K562 (cell line): Measurements from ENCODE around the gene CLTB. TPM values are rescaled to one million over a fixed set of nuclear protein-coding genes. Genes with fewer than 3 reads are reported as not detected.

Experiments used
- ATAC-seq: fragments of 200-7000 bp; cut with Tn5 transposase; 3 replicates; pipeline ENCODE4 v1.9.1; 2020; ENCODE audit warnings: moderate library complexity
- BruUV-seq: library from RNA; stranded (reverse); fragments of 400-500 nt; replicated peaks from 2 replicates; lab custom pipeline; 2021; lab: Mats Ljungman, UMichigan
- CTCF ChIA-PET: fragments of 300-600 bp; formaldehyde crosslinking; extraction: SDS; loops from one replicate; lab custom pipeline; 2021; ENCODE audit warnings: low intra/inter-chr PET ratio; lab: Yijun Ruan, JAX
- POLR2A ChIA-PET: fragments of 300-600, 350-650 bp; sonication (Branson Sonifier 250); formaldehyde crosslinking; extraction: SDS; loops from one replicate; lab custom pipeline; 2021; ENCODE audit warnings: antibody characterized with exemption, inconsistent platforms; lab: Yijun Ruan, JAX
- DNase-seq, 4 experiments: peaks; one replicate each; pipeline versions ENCODE4 v3.0.0 to v3.0.0-alpha.2; 2011 to 2018; ENCODE audit warnings: low spot score in 3 of 4, mixed read lengths in 3 of 4; ENCODE audit errors: extremely low read depth in 1 of 4
- FAIRE-seq: peaks from 2 replicates; lab custom pipeline; 2011; peaks lifted over from hg19 to GRCh38; lab: Jason Lieb, UNC
- H2AFZ ChIP-seq: 2 replicates; pipeline ENCODE4 v1.6.0; 2011; ENCODE audit warnings: low read depth, low read length, control low read depth, inconsistent platforms
- H3K27ac ChIP-seq: fragments of 200-600 bp; 3 replicates; pipeline ENCODE4 v1.8.0; 2011; ENCODE audit warnings: low read depth, mild to moderate bottlenecking, control low read depth, inconsistent platforms, low read length, moderate library complexity, mixed read lengths; ENCODE audit errors: extremely low read depth
- H3K27me3 ChIP-seq, 2 experiments: fragments of 300-600 bp in 1 of 2; 2 replicates in 1 of 2; 3 replicates in 1 of 2; pipeline versions ENCODE4 v1.6.0 to v1.8.0; 2011; ENCODE audit warnings: inconsistent platforms in 2 of 2, low read length in 2 of 2, mild to moderate bottlenecking in 1 of 2, mixed read lengths in 1 of 2, moderate library complexity in 1 of 2; ENCODE audit not compliant: control insufficient read depth in 2 of 2, insufficient read depth in 2 of 2
- H3K36me3 ChIP-seq: fragments of 300-600 bp; 3 replicates; pipeline ENCODE4 v1.8.0; 2011; ENCODE audit warnings: mild to moderate bottlenecking, low read length, inconsistent platforms; ENCODE audit not compliant: control insufficient read depth, insufficient read depth
- H3K4me1 ChIP-seq, 2 experiments: fragments of 200-600 bp in 1 of 2; replicated peaks in 1 of 2; 2 replicates in 1 of 2; 3 replicates in 1 of 2; pipeline versions ENCODE4 v1.5.1 to v1.8.0; 2011; ENCODE audit warnings: inconsistent platforms in 2 of 2, low read length in 2 of 2, mild to moderate bottlenecking in 1 of 2, mixed read lengths in 1 of 2, moderate library complexity in 1 of 2; ENCODE audit not compliant: control insufficient read depth in 2 of 2, insufficient read depth in 2 of 2
- H3K4me2 ChIP-seq: 2 replicates; pipeline ENCODE4 v1.6.1; 2011; ENCODE audit warnings: low read length, control low read depth, inconsistent platforms, mixed read lengths; ENCODE audit not compliant: insufficient read depth
- H3K4me3 ChIP-seq: fragments of 200-600 bp; sonication (generic), shearing (Covaris generic); 2 replicates; pipeline ENCODE4 v1.5.1; 2016; ENCODE audit warnings: control low read depth, inconsistent platforms
- H3K79me2 ChIP-seq: fragments of 200-600 bp; 3 replicates; pipeline ENCODE4 v1.8.0; 2011; ENCODE audit warnings: low read length, inconsistent platforms; ENCODE audit not compliant: control insufficient read depth, insufficient read depth
- H3K9ac ChIP-seq, 2 experiments: 2 replicates each; pipeline versions ENCODE4 v1.6.0 to v1.6.1; 2011; ENCODE audit warnings: low read depth in 2 of 2, low read length in 2 of 2, control low read depth in 1 of 2, inconsistent platforms in 1 of 2, mild to moderate bottlenecking in 1 of 2, mixed read lengths in 1 of 2; ENCODE audit not compliant: insufficient read depth in 1 of 2
- H3K9me1 ChIP-seq: one replicate; pipeline ENCODE4 v1.6.0; 2011; ENCODE audit warnings: inconsistent platforms, mild to moderate bottlenecking, low read length, moderate library complexity; ENCODE audit not compliant: control insufficient read depth, insufficient read depth
- H3K9me3 ChIP-seq: replicated peaks from 2 replicates; pipeline ENCODE4 v1.5.1; 2011; ENCODE audit warnings: low read depth, low read length, inconsistent platforms; ENCODE audit not compliant: control insufficient read depth, insufficient read depth
- H4K20me1 ChIP-seq: replicated peaks from 2 replicates; pipeline ENCODE4 v1.6.1; 2011; ENCODE audit warnings: low read length, inconsistent platforms, mixed read lengths; ENCODE audit not compliant: control insufficient read depth, insufficient read depth
- CXXC5 ChIP-seq: fragments of 250-450 bp; sonication (Bioruptor Pico); IDR thresholded peaks from 2 replicates; pipeline ENCODE4 v1.8.0; 2022; ENCODE audit warnings: inconsistent platforms, mild to moderate bottlenecking, moderate library complexity
- FOXP1 ChIP-seq: sonication (generic); formaldehyde crosslinking; IDR thresholded peaks from 2 replicates; pipeline ENCODE4 v1.8.0; 2022; ENCODE audit warnings: mild to moderate bottlenecking, missing genetic modification reagents
- HDAC3 ChIP-seq: fragments of 450-650 bp; IDR thresholded peaks from 2 replicates; pipeline ENCODE4 v1.6.1; 2018; ENCODE audit warnings: borderline replicate concordance, mild to moderate bottlenecking, moderate library complexity; ENCODE audit not compliant: partially characterized antibody
- HNRNPL ChIP-seq: fragments of 200-400 bp; formaldehyde crosslinking; IDR thresholded peaks from 2 replicates; pipeline ENCODE4 v1.6.1; 2017; ENCODE audit warnings: low read depth, mild to moderate bottlenecking, low read length
- KAT8 ChIP-seq: fragments of 450-650 bp; IDR thresholded peaks from 2 replicates; pipeline ENCODE4 v1.6.1; 2016; ENCODE audit warnings: low read depth, mild to moderate bottlenecking
- LARP7 ChIP-seq: fragments of 450-650 bp; IDR thresholded peaks from 2 replicates; pipeline ENCODE4 v1.6.1; 2016
- NCOA1 ChIP-seq: fragments of 450-650 bp; IDR thresholded peaks from 2 replicates; pipeline ENCODE4 v1.6.1; 2016; ENCODE audit warnings: low read depth
- RBM15 ChIP-seq: fragments of 200-400 bp; formaldehyde crosslinking; IDR thresholded peaks from 2 replicates; pipeline ENCODE4 v1.6.1; 2018; ENCODE audit warnings: mild to moderate bottlenecking, low read length, moderate library complexity; ENCODE audit not compliant: insufficient read depth
- SP1 ChIP-seq: sonication (generic); formaldehyde crosslinking; IDR thresholded peaks from 2 replicates; pipeline ENCODE4 v1.8.1; 2022; ENCODE audit warnings: mild to moderate bottlenecking, missing genetic modification reagents
- TBP ChIP-seq: optimal IDR thresholded peaks from 2 replicates; pipeline ENCODE3; 2011; ENCODE audit warnings: low read depth, low read length, improper control_type of control experiment
- XRCC5 ChIP-seq: fragments of 200-400 bp; formaldehyde crosslinking; IDR thresholded peaks from 2 replicates; pipeline ENCODE4 v1.6.1; 2017; ENCODE audit warnings: low read depth, mild to moderate bottlenecking, low read length
- ZNF184 ChIP-seq: sonication (generic); formaldehyde crosslinking; IDR thresholded peaks from 2 replicates; pipeline ENCODE4 v1.5.0; 2020; ENCODE audit warnings: missing genetic modification reagents
- ZNF197 ChIP-seq: fragments of 200-800 bp; sonication (Bioruptor generic); IDR thresholded peaks from 2 replicates; pipeline ENCODE4 v1.6.1; 2016; ENCODE audit warnings: low read depth, missing genetic modification characterization, missing compliant biosample characterization
- ZNF24 ChIP-seq: fragments of 450-650 bp; IDR thresholded peaks from 2 replicates; pipeline ENCODE4 v1.6.1; 2016
- ZNF696 ChIP-seq: fragments of 250-450 bp; sonication (Bioruptor Pico); conservative IDR thresholded peaks from 2 replicates; pipeline ENCODE4 v1.4.0; 2020; ENCODE audit warnings: mild to moderate bottlenecking, moderate library complexity
- WGBS: fragments of 100-300 bp; shearing (Covaris generic); methylation state at CpG from one replicate; pipeline ENCODE4 v1.1.6; 2016; ENCODE audit warnings: low coverage, mixed read lengths; ENCODE audit not compliant: insufficient coverage; ENCODE audit errors: missing lambda C conversion rate; 5-methylcytosine and 5-hydroxymethylcytosine counted together
- in situ Hi-C: fragments of 300-500 bp; cut with MboI; formaldehyde crosslinking; loops from 4 replicates; pipeline ENCODE4 v1.15.0; 2018; ENCODE audit warnings: inconsistent platforms, mixed read lengths
- intact Hi-C: fragments of 100-400 bp; cut with micrococcal nuclease; formaldehyde crosslinking; loops from 2 replicates; pipeline ENCODE4 v1.14.2; 2022
- polyA plus RNA-seq, 8 experiments: library from polyadenylated mRNA; depleted of rRNA in 4 of 8; stranded (reverse) in 5 of 8; unstranded in 3 of 8; fragments of >200 nt; fragmentation: Nextera tagmentation in 2 of 8; fragmentation: Illumina TruSeq in 1 of 8; extraction: Ambion mirVana in 2 of 8; extraction: Trizol in 1 of 8; gene quantifications; 2 replicates each; pipeline versions ENCODE4 v1.2.1 to v1.2.3, GENCODE V29; 2011 to 2014; ENCODE audit warnings: inconsistent platforms in 1 of 8, missing spikeins in 1 of 8
- total RNA-seq, 7 experiments: library from RNA; depleted of rRNA in 6 of 7; stranded (reverse); fragments of >200 nt in 6 of 7; fragmentation: Illumina TruSeq in 2 of 7; extraction: Trizol in 2 of 7; gene quantifications; 2 replicates each; pipeline versions ENCODE4 v1.2.1 to v1.2.3, GENCODE V29; 2011 to 2021; ENCODE audit warnings: low replicate concordance in 1 of 7
- TF ChIP-seq, protein P1 (sequence below): sonication (generic); formaldehyde crosslinking; IDR thresholded peaks from 2 replicates; pipeline ENCODE4 v1.8.0; 2022; ENCODE audit warnings: mild to moderate bottlenecking, missing genetic modification reagents, borderline replicate concordance

CLTB gene
- total and polyA plus RNA-seq, 9 of the 15 experiments (the other 6 are each of a cell fraction or from before 2014, with no cell fraction given), result 1.8 to 117 (median 39.0) TPM

DNA sequence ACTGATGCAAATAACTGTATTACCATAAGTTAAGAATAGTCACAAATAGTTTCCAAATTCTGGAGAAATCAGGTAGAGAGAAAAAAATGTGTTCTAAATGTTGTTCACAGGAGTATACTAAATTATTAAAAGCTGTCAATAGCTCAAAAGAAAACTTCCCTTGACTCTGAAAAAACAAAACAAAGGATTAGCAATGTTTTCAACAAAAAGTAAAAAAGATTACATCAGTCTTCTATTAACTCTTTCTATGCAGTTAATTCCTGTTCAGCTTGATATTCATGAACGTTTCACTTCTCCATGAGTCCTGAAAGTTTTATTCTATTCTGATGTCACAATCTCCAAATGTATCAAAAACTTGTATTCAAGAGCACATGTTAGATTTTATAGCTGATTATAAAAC lies 9.5 kb upstream of the CLTB start:
- TF ChIP-seq HDAC3, result no peak
- no peak for TF ChIP-seq FOXP1 (CRISPR knock-in tag)
- peaks cover 2% of the 10 kb centered on the region; the same call in 1 of the 2 replicates for H3K9me3 ChIP-seq
- H3K36me3 ChIP-seq, result no peaks in the 10 kb centered on the region
- no peak overlapping the region for H2AFZ ChIP-seq
- in situ Hi-C loops (no loop called here), intact Hi-C loops (no loop called here)
- ATAC-seq, result no peak
- H3K4me2 ChIP-seq, result no peak overlapping the region
- no peaks in the 10 kb centered on the region for H3K79me2 ChIP-seq
- H3K9me1 ChIP-seq, result no peaks in the 10 kb centered on the region
- no peak for DNase-seq
- H3K27ac ChIP-seq, result no peak overlapping the region
- POLR2A ChIA-PET, result interaction anchor here (0.8 kb wide), 1 partner anchor 10 kb away, joined by 4 read pairs; the partner anchor contains the start of gene CLTB
- no peak for FAIRE-seq
- no peaks in the 10 kb centered on the region; a peak in 2 of 5 replicates for H3K4me1 ChIP-seq
- no peak overlapping the region for H3K9ac ChIP-seq
- no peaks in the 10 kb centered on the region for H4K20me1 ChIP-seq
- 14% methylated on average over 1 of the region's 1 CpG for WGBS
- BruUV-seq, result no TSS peak
- H3K4me3 ChIP-seq, result no peak overlapping the region
- CTCF ChIA-PET, result interaction anchor here (0.6 kb wide), 1 partner anchor 10 kb away, joined by 5 read pairs; the partner anchor contains the start of gene CLTB
- H3K27me3 ChIP-seq, result no peaks in the 10 kb centered on the region

DNA sequence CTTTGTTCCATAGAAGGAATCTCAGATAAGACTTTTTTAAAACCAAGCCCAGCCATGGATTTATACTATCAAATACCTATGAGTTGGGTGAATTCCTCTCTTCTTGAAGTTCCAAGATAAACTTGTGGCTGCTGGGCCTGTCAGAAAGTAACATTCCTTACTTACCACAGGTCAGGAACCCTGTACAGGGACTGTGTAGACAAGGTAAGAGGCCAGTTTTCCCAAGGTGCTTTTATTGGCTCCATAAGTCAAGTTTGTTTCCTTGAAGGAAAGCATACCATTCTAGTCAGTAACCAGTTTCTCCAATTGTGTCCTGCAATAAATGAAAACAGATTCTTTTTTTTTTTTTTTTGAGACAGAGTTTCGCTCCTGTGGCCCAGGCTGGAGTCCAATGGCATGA lies 8.8 kb upstream of the CLTB start:
- no peak overlapping the region for H3K27ac ChIP-seq
- peaks cover 5% of the 10 kb centered on the region for H3K9me3 ChIP-seq
- H4K20me1 ChIP-seq, result no peaks in the 10 kb centered on the region
- no peak overlapping the region for H3K4me2 ChIP-seq
- in situ Hi-C loops (no loop called here), intact Hi-C loops (no loop called here)
- no peak overlapping the region for H2AFZ ChIP-seq
- ATAC-seq (no peak), FAIRE-seq (no peak), DNase-seq (no peak)
- no peaks in the 10 kb centered on the region for H3K36me3 ChIP-seq
- H3K27me3 ChIP-seq, result no peaks in the 10 kb centered on the region
- no peaks in the 10 kb centered on the region; a peak in 2 of 5 replicates for H3K4me1 ChIP-seq
- ChIA-PET POLR2A (no interaction called here), CTCF (interaction anchor here (0.6 kb wide), 1 partner anchor 9 kb away, joined by 5 read pairs; the partner anchor contains the start of gene CLTB)
- no peak overlapping the region for H3K4me3 ChIP-seq
- H3K79me2 ChIP-seq, result no peaks in the 10 kb centered on the region
- H3K9ac ChIP-seq, result no peak overlapping the region
- H3K9me1 ChIP-seq, result no peaks in the 10 kb centered on the region
- no TSS peak for BruUV-seq
- 100% methylated on average over 1 of the region's 1 CpG for WGBS
- TF ChIP-seq NCOA1, result no peak
- no peak for TF ChIP-seq ZNF184 (CRISPR knock-in tag)
- no peak for TF ChIP-seq KAT8
- TF ChIP-seq HNRNPL, result no peak
- no peak for TF ChIP-seq ZNF24
- TF ChIP-seq TBP, result no peak
- TF ChIP-seq RBM15, result no peak
- TF ChIP-seq SP1, result no peak
- no peak for TF ChIP-seq ZNF197 (CRISPR knock-in tag)
- TF ChIP-seq CXXC5, result no peak
- no peak for TF ChIP-seq XRCC5
- TF ChIP-seq, protein P1, sequence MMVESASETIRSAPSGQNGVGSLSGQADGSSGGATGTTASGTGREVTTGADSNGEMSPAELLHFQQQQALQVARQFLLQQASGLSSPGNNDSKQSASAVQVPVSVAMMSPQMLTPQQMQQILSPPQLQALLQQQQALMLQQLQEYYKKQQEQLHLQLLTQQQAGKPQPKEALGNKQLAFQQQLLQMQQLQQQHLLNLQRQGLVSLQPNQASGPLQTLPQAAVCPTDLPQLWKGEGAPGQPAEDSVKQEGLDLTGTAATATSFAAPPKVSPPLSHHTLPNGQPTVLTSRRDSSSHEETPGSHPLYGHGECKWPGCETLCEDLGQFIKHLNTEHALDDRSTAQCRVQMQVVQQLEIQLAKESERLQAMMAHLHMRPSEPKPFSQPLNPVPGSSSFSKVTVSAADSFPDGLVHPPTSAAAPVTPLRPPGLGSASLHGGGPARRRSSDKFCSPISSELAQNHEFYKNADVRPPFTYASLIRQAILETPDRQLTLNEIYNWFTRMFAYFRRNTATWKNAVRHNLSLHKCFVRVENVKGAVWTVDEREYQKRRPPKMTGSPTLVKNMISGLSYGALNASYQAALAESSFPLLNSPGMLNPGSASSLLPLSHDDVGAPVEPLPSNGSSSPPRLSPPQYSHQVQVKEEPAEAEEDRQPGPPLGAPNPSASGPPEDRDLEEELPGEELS (CRISPR knock-in tag), result no peak
- no peak for TF ChIP-seq LARP7
- no peak for TF ChIP-seq ZNF696 (CRISPR knock-in tag)
